Esophagus muscularis mucosa (tissue), 3 donors: ENCODE results near the gene NAA15.

Experiments
- POLR2A ChIP-seq: fragments of 450-650 bp; IDR thresholded peaks from one replicate; pipeline ENCODE4 v1.6.1; 2017; ENCODE audit warnings: antibody characterized with exemption, moderate library complexity, mild to moderate bottlenecking, low read depth
- POLR2AphosphoS5 ChIP-seq, 2 donors: sonication (generic); formaldehyde crosslinking; IDR thresholded peaks; one replicate each; pipeline ENCODE4 v1.6.1; 2017; ENCODE audit warnings: antibody characterized with exemption in 2 of 2
- TF ChIP-seq, protein P1 (sequence below), 3 experiments: fragments of 200-600 bp in 2 of 3; fragments of 450-650 bp in 1 of 3; sonication (generic) in 2 of 3; IDR thresholded peaks; one replicate each; pipeline ENCODE4 v1.5.1; 2017 to 2019; ENCODE audit warnings: antibody characterized with exemption in 3 of 3, mild to moderate bottlenecking in 2 of 3, moderate library complexity in 1 of 3

DNA sequence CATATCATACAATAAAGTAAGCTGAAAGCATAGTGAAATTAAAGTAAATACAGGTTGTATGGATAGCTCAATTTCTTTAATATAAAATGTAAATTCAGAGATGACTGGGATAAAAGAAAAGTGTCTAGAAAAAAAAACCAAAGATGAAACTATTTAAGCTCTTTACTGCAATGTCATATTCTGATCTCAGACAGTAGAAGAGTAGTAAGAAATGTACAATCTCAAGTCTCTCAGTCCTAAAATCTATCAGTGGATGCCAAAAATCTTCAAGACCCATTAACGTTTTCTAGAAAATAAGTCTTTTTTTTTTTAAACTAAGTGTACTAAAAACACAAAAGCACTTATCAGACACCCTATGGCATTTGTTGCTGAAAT is 35.1 kb upstream of the NAA15 start:
- TF ChIP-seq, protein P1, sequence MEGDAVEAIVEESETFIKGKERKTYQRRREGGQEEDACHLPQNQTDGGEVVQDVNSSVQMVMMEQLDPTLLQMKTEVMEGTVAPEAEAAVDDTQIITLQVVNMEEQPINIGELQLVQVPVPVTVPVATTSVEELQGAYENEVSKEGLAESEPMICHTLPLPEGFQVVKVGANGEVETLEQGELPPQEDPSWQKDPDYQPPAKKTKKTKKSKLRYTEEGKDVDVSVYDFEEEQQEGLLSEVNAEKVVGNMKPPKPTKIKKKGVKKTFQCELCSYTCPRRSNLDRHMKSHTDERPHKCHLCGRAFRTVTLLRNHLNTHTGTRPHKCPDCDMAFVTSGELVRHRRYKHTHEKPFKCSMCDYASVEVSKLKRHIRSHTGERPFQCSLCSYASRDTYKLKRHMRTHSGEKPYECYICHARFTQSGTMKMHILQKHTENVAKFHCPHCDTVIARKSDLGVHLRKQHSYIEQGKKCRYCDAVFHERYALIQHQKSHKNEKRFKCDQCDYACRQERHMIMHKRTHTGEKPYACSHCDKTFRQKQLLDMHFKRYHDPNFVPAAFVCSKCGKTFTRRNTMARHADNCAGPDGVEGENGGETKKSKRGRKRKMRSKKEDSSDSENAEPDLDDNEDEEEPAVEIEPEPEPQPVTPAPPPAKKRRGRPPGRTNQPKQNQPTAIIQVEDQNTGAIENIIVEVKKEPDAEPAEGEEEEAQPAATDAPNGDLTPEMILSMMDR (IDR thresholded peaks at IDR 0.05) = no peak
- TF ChIP-seq POLR2A (no peak), POLR2AphosphoS5 (IDR thresholded peaks at IDR 0.05) (no peak)
